Hepatocyte (in vitro differentiated cells): ENCODE data around the gene EIF4B. TPM values are rescaled to one million over a fixed set of nuclear protein-coding genes. Genes with fewer than 3 reads are reported as not detected.
A peak's percentile ranks its signal among the peaks of the same experiment; 100 is the strongest.

Experiments used
- DNase-seq: peaks from one replicate; pipeline ENCODE4 v3.0.0-alpha.2; 2016; ENCODE audit warnings: low spot score
- H2AFZ ChIP-seq: fragments of 200-600 bp; sonication (generic); 2 replicates; pipeline ENCODE4 v1.6.0; 2016; ENCODE audit warnings: antibody characterized with exemption, mild to moderate bottlenecking
- H3K27ac ChIP-seq: fragments of 200-600 bp; sonication (generic); 2 replicates; pipeline ENCODE4 v1.5.1; 2016; ENCODE audit warnings: mild to moderate bottlenecking
- H3K27me3 ChIP-seq: fragments of 200-600 bp; sonication (generic); 2 replicates; pipeline ENCODE4 v1.6.1; 2016
- H3K36me3 ChIP-seq: fragments of 200-600 bp; sonication (generic); replicated peaks from 2 replicates; pipeline ENCODE4 v1.5.1; 2016; ENCODE audit warnings: low read depth; ENCODE audit not compliant: insufficient read depth
- H3K4me1 ChIP-seq: fragments of 200-600 bp; sonication (generic); 2 replicates; pipeline ENCODE4 v1.5.1; 2016; ENCODE audit warnings: mild to moderate bottlenecking, moderate library complexity; ENCODE audit not compliant: insufficient read depth
- H3K4me2 ChIP-seq: fragments of 200-600 bp; sonication (generic); 2 replicates; pipeline ENCODE4 v1.6.0; 2016
- H3K4me3 ChIP-seq: fragments of 200-600 bp; sonication (generic); 2 replicates; pipeline ENCODE4 v1.5.1; 2016; ENCODE audit warnings: mild to moderate bottlenecking
- H3K79me2 ChIP-seq: fragments of 200-600 bp; sonication (generic); 2 replicates; pipeline ENCODE4 v1.6.0; 2017; ENCODE audit warnings: mild to moderate bottlenecking
- H3K9me2 ChIP-seq: fragments of 200-600 bp; sonication (generic); replicated peaks from 2 replicates; pipeline ENCODE4 v1.6.0; 2017; ENCODE audit warnings: mild to moderate bottlenecking; ENCODE audit not compliant: insufficient read depth
- H3K9me3 ChIP-seq: fragments of 200-600 bp; sonication (generic); 2 replicates; pipeline ENCODE4 v1.5.1; 2016; ENCODE audit warnings: low read depth, mild to moderate bottlenecking
- H4K20me1 ChIP-seq: fragments of 200-600 bp; sonication (generic); 2 replicates; pipeline ENCODE4 v1.6.0; 2016; ENCODE audit warnings: mild to moderate bottlenecking; ENCODE audit not compliant: insufficient read depth, poor library complexity, severe bottlenecking
- CTCF ChIP-seq: fragments of 200-600 bp; sonication (generic); IDR thresholded peaks from 2 replicates; pipeline ENCODE4 v1.5.1; 2016; ENCODE audit warnings: antibody characterized with exemption, mild to moderate bottlenecking; ENCODE audit not compliant: poor library complexity
- EZH2 ChIP-seq: fragments of 200-600 bp; sonication (generic); IDR thresholded peaks from 2 replicates; pipeline ENCODE4 v1.6.1; 2016; ENCODE audit warnings: antibody characterized with exemption, mild to moderate bottlenecking, borderline replicate concordance
- EZH2phosphoT487 ChIP-seq: fragments of 200-600 bp; sonication (generic); IDR thresholded peaks from one replicate; pipeline ENCODE4 v1.6.1; 2018; ENCODE audit warnings: antibody characterized with exemption, mild to moderate bottlenecking, low read depth, moderate library complexity; ENCODE audit not compliant: unreplicated experiment, severe bottlenecking
- WGBS: methylation state at CpG from one replicate; pipeline ENCODE4 v1.1.6; 2016; ENCODE audit warnings: low lambda C conversion rate; ENCODE audit errors: missing lambda C conversion rate; 5-methylcytosine and 5-hydroxymethylcytosine counted together
- polyA plus RNA-seq: library from polyadenylated mRNA; unstranded; fragments of >200 nt; fragmentation: Nextera tagmentation; extraction: Ambion mirVana; gene quantifications from 2 replicates; pipeline ENCODE4 v1.2.1, GENCODE V29; 2016
- total RNA-seq: library from RNA; depleted of rRNA; stranded (reverse); fragments of >200 nt; gene quantifications from 2 replicates; pipeline ENCODE4 v1.2.3, GENCODE V29; 2014

The EIF4B gene
- total and polyA plus RNA-seq, 2 experiments from 2014 or later: 53.5 to 435 TPM

DNA sequence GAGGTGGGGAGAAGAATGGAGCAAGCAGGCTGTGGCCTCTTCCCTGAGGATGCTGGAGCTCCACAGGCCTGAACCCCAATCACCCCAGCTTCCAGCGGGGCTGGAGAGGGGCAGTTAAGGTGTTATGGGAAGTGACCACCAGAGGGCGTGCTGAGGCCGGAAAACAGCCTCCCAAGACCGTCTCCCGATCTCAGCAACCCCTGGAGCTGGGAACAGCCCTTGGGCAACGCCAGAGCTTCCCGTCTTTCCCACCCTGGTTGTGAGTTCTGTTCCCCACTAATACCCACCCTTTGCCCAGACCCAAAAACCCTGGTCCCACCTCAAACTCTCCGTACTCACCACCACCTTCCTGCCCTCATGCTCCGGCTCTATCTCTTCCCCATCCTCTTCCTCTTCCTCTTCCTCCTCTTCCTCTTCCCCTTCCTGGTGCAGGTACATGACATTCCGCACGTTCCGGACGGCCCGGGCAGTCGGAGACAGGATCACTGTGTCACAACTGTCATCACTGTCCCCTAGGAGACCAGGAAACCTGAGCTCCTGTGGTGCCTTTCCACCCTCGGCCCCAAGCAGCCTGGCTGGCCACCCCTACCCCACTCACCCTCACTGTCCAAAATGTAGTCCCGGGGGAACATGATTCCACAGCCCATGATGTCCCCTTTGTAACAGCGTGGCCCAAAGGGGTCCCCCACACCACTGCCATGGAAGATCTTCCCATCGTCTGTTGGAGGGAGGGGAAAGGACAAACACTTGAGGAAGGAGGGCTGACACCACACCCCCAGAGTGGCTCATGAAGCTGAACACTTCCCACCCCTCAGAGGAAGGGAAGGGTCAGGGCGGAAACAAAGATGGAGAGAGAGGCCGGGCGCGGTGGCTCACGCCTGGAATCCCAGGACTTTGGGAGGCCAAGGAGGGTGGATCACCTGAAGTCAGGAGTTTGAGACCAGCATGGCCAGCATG, 60.0 kb downstream of the EIF4B start:
- peaks cover 6% of the 10 kb centered on the region for H3K4me1 ChIP-seq
- no peaks in the 10 kb centered on the region for H3K27me3 ChIP-seq
- no peaks in the 10 kb centered on the region for H3K9me2 ChIP-seq
- H4K20me1 ChIP-seq: no peaks in the 10 kb centered on the region
- no peaks in the 10 kb centered on the region for H3K9me3 ChIP-seq
- H2AFZ ChIP-seq: no peak overlapping the region
- H3K4me3 ChIP-seq: no peak overlapping the region
- no peaks in the 10 kb centered on the region for H3K79me2 ChIP-seq
- TF ChIP-seq CTCF (peak; percentile 92), EZH2 (no peak)
- no peaks in the 10 kb centered on the region for H3K36me3 ChIP-seq
- 50% methylated on average over 24 of the region's 24 CpGs for WGBS
- H3K4me2 ChIP-seq: no peak overlapping the region
- H3K27ac ChIP-seq: no peak overlapping the region
- DNase-seq: peak; percentile 90

DNA sequence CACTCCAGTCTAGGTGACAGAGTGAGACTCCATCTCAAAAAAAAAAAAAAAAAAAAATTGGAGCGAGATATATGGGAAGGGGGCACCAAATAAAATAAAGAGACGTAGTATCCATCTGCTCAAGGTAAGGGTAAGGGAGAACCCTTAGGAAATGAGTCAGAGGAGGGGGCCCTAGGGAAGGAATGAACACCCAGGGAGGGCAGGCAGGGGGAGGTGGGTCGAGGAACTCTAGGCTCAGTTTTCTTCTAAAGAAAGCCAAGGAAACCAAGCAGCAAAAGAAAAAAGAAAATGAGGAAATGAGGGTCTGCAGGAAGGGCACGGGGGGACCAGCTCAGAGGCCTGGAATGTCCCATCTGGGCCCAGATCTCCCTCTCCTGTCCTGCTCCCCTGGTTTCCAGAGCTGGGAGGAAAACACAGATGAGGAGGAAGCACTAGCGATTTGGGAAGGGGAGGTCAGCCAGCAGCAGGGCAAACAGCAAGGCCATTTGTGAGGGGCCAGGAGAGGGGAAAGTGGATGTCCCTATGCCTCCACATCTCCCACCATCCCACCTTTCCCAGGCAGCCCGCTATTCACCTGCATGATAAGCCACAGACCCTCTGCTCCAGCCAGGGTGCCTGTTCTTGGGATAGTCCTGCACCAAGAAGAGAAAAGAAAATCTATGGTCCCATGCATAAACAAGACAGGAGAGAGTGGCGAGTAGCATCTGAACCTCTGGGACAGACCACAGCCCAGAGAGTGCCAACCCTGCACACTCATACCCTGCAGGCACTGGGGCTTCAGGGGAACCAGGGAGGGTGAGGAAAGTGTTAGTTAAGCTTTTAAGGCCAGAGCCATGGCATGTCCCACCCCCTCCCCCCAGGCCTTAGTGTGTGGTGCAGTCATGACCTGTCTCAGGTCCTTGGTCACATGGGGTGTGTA, 61.1 kb downstream of the EIF4B start:
- no peak for DNase-seq
- no peaks in the 10 kb centered on the region for H3K36me3 ChIP-seq

GRCh38 chr12:53067993-53068770, 61.9 kb downstream of the EIF4B start:
- Histone ChIP-seq H2AFZ (no peak overlapping the region), H3K27ac (no peak overlapping the region)

More for the DNA sequence above, 61.1 kb downstream of the EIF4B start:
- WGBS: 83% methylated on average over 7 of the region's 7 CpGs
- no peak for TF ChIP-seq EZH2
- TF ChIP-seq EZH2phosphoT487: no peak
- TF ChIP-seq CTCF: no peak
- Histone ChIP-seq H3K4me3 (no peak overlapping the region), H4K20me1 (no peaks in the 10 kb centered on the region), H3K27me3 (no peaks in the 10 kb centered on the region), H3K4me2 (no peak overlapping the region), H3K9me3 (no peaks in the 10 kb centered on the region), H3K9me2 (no peaks in the 10 kb centered on the region), H3K4me1 (peaks cover 15% of the 10 kb centered on the region), H2AFZ (no peak overlapping the region), H3K27ac (no peak overlapping the region), H3K79me2 (no peaks in the 10 kb centered on the region)

More at GRCh38 chr12:53067993-53068770, 61.9 kb downstream of the EIF4B start:
- no peak overlapping the region for H3K4me2 ChIP-seq
- H3K27me3 ChIP-seq: no peaks in the 10 kb centered on the region
- H3K9me3 ChIP-seq: no peaks in the 10 kb centered on the region
- H3K79me2 ChIP-seq: no peaks in the 10 kb centered on the region
- peaks cover 15% of the 10 kb centered on the region for H3K4me1 ChIP-seq
- H4K20me1 ChIP-seq: no peaks in the 10 kb centered on the region
- no peak overlapping the region for H3K4me3 ChIP-seq
- no peaks in the 10 kb centered on the region for H3K36me3 ChIP-seq
- WGBS: 98% methylated on average over 12 of the region's 13 CpGs
- no peak for DNase-seq
- TF ChIP-seq EZH2phosphoT487 (no peak), EZH2 (no peak), CTCF (no peak)
- H3K9me2 ChIP-seq: no peaks in the 10 kb centered on the region
